DMS53 treated with DMSO at 0.1 percent for 48 hours (cell line): ENCODE measurements around the gene HNRNPH1.
A peak's percentile ranks its signal among the peaks of the same experiment; 100 is the strongest.

ENCODE experiments used
- DNase-seq: peaks from one replicate; lab custom pipeline; 2025; ENCODE audit not compliant: unreplicated experiment; lab: John Stamatoyannopoulos, UW

Gene HNRNPH1

GRCh38 chr5:179623906-179624741, 653 bp upstream of the HNRNPH1 start:
- DNase-seq = peak; percentile 45

- DNase-seq = no peak
Observed at GRCh38 chr5:179621551-179622214, 1.8 kb downstream of the HNRNPH1 start.

- no peak for DNase-seq
Observed at GRCh38 chr5:179620703-179621350, 2.6 kb downstream of the HNRNPH1 start.

GRCh38 chr5:179620293-179620692, 3.2 kb downstream of the HNRNPH1 start:
- DNase-seq = no peak

- DNase-seq = no peak
Observed at GRCh38 chr5:179619776-179620175, 3.7 kb downstream of the HNRNPH1 start.

GRCh38 chr5:179618923-179619554, 4.4 kb downstream of the HNRNPH1 start:
- DNase-seq = no peak

- no peak for DNase-seq
Observed at GRCh38 chr5:179617930-179618329, 5.5 kb downstream of the HNRNPH1 start.

- DNase-seq = no peak
Observed at GRCh38 chr5:179616002-179616594, 7.4 kb downstream of the HNRNPH1 start.

GRCh38 chr5:179615203-179615602, 8.3 kb downstream of the HNRNPH1 start:
- no peak for DNase-seq

- no peak for DNase-seq
Observed at GRCh38 chr5:179614745-179615144, 8.7 kb downstream of the HNRNPH1 start.

- DNase-seq = no peak
Observed at GRCh38 chr5:179613460-179614071, 9.9 kb downstream of the HNRNPH1 start.

GRCh38 chr5:179612577-179613459, 10.7 kb downstream of the HNRNPH1 start:
- DNase-seq = no peak

- DNase-seq = no peak
Observed at GRCh38 chr5:179610903-179611265, 12.6 kb downstream of the HNRNPH1 start.

- no peak for DNase-seq
Observed at GRCh38 chr5:179610109-179610902, 13.2 kb downstream of the HNRNPH1 start.

GRCh38 chr5:179609834-179610108, 13.7 kb downstream of the HNRNPH1 start:
- no peak for DNase-seq

- no peak for DNase-seq
Observed at GRCh38 chr5:179608131-179608581, 15.3 kb downstream of the HNRNPH1 start.

- DNase-seq = no peak
Observed at GRCh38 chr5:179607160-179607931, 16.1 kb downstream of the HNRNPH1 start.

GRCh38 chr5:179606910-179607159, 16.6 kb downstream of the HNRNPH1 start:
- DNase-seq = no peak
